GM12873 (cell line): ENCODE data around the gene ZBTB20.

Experiments
- CTCF ChIP-seq: IDR thresholded peaks from 2 replicates; pipeline ENCODE4 v1.5.1; 2012; ENCODE audit warnings: low read depth, mild to moderate bottlenecking, moderate library complexity, low read length, control low read depth; ENCODE audit not compliant: insufficient read depth; ENCODE audit errors: missing control alignments

The ZBTB20 gene

GRCh38 chr3:114519415-114519814 lies 627.7 kb downstream of the ZBTB20 start:
- TF ChIP-seq CTCF, result no peak

GRCh38 chr3:114518206-114518808 lies 628.8 kb downstream of the ZBTB20 start:
- TF ChIP-seq CTCF, result no peak

- no peak for TF ChIP-seq CTCF
These were observed 636.9 kb downstream of the ZBTB20 start for GRCh38 chr3:114510201-114510600.

GRCh38 chr3:114509756-114510155 lies 637.3 kb downstream of the ZBTB20 start:
- no peak for TF ChIP-seq CTCF

GRCh38 chr3:114508976-114509375 lies 638.1 kb downstream of the ZBTB20 start:
- no peak for TF ChIP-seq CTCF

GRCh38 chr3:114508208-114508607 lies 638.9 kb downstream of the ZBTB20 start:
- TF ChIP-seq CTCF, result no peak

GRCh38 chr3:114506591-114507300 lies 640.3 kb downstream of the ZBTB20 start:
- no peak for TF ChIP-seq CTCF
